Cardiac fibroblast (primary cell): ENCODE results near the gene PSTPIP2.
"Not testable (repeated sequence)": the region's sequence is repeated elsewhere in the genome, so short reads cannot be mapped to it uniquely, and the experiment has no call there.

Experiments
- DNase-seq, 2 donors: peaks; one replicate each; pipeline versions ENCODE4 v3.0.0 to v3.0.0-alpha.2; 2010; ENCODE audit warnings: low read depth in 2 of 2
- H3K4me3 ChIP-seq, 2 donors: replicated peaks in 1 of 2; 1 replicate in 1 of 2; 2 replicates in 1 of 2; pipeline ENCODE4 v1.5.1; 2011; ENCODE audit warnings: low read depth in 2 of 2, low read length in 2 of 2, mild to moderate bottlenecking in 2 of 2, moderate library complexity in 1 of 2
- TF ChIP-seq, protein P1 (sequence below): IDR thresholded peaks from one replicate; pipeline ENCODE4 v1.5.1; 2011; ENCODE audit warnings: low read depth, mild to moderate bottlenecking, low read length, inconsistent platforms

PSTPIP2 gene

DNA sequence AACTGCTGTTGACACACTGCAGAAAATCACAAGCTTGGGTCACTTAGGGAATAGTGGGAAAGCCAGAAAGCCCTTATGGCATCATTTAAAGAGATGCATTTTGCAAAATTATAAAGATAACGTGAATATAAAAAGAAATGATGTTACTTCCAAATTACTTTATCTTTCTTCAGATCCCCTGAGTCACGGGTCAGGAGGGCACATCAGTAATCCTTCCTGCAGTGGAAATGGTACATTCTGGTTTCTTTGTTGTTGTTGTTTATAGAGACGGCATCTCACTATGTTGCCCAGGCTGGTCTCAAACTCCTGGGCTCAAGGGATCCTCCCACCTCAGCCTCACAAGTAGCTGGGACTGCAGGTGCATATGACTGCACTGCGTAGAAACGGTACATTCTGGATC lies 95.1 kb downstream of the PSTPIP2 start:
- TF ChIP-seq, protein P1, sequence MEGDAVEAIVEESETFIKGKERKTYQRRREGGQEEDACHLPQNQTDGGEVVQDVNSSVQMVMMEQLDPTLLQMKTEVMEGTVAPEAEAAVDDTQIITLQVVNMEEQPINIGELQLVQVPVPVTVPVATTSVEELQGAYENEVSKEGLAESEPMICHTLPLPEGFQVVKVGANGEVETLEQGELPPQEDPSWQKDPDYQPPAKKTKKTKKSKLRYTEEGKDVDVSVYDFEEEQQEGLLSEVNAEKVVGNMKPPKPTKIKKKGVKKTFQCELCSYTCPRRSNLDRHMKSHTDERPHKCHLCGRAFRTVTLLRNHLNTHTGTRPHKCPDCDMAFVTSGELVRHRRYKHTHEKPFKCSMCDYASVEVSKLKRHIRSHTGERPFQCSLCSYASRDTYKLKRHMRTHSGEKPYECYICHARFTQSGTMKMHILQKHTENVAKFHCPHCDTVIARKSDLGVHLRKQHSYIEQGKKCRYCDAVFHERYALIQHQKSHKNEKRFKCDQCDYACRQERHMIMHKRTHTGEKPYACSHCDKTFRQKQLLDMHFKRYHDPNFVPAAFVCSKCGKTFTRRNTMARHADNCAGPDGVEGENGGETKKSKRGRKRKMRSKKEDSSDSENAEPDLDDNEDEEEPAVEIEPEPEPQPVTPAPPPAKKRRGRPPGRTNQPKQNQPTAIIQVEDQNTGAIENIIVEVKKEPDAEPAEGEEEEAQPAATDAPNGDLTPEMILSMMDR = no peak
- peak in 1 of 2 donors; percentile 26 for DNase-seq
- no peak overlapping the region for H3K4me3 ChIP-seq

DNA sequence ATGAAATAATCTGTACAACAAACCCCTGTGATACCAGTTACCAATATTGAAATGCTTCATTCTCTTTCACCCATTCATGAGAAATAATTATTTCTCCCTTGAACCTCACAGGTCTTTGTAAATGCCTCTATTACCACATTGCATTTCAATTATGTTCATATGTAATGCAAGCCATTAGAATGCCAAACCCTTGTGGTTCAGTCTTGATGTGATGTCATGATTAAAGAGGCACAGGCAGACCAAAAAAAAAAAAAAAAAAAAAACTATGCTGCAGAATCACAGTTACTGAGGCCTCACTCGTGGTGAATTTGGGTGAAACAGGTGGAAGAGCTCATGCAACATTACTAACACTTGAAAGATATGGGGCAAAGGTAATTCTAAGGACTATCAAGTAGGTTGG lies 95.5 kb downstream of the PSTPIP2 start:
- no peak overlapping the region for H3K4me3 ChIP-seq
- TF ChIP-seq, protein P1 = no peak
- DNase-seq = peak; percentile 29 to 38

DNA sequence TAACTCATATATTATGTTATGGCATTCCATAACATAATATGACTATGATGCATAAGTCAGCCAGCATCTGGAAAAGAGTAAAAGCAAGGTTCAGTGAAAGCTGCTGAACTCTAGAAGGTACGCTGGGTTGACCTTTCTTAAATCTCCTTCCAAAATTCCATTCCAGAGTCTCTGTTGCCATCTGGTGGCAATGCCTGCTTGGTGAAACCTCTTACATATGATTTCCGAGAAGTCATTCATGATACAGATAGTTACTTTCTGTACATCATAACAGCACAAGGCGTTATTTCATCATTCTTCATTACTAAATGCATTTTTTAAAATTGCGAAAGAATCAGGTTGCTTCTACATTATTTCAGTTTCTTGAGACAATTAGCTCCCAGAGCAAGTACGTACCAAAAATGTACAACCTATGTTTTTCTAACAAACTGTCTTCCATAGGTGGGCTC lies 97.9 kb downstream of the PSTPIP2 start:
- H3K4me3 ChIP-seq = no peak overlapping the region
- peak; percentile 90 to 95 for DNase-seq
- TF ChIP-seq, protein P1 = peak; percentile 77

DNA sequence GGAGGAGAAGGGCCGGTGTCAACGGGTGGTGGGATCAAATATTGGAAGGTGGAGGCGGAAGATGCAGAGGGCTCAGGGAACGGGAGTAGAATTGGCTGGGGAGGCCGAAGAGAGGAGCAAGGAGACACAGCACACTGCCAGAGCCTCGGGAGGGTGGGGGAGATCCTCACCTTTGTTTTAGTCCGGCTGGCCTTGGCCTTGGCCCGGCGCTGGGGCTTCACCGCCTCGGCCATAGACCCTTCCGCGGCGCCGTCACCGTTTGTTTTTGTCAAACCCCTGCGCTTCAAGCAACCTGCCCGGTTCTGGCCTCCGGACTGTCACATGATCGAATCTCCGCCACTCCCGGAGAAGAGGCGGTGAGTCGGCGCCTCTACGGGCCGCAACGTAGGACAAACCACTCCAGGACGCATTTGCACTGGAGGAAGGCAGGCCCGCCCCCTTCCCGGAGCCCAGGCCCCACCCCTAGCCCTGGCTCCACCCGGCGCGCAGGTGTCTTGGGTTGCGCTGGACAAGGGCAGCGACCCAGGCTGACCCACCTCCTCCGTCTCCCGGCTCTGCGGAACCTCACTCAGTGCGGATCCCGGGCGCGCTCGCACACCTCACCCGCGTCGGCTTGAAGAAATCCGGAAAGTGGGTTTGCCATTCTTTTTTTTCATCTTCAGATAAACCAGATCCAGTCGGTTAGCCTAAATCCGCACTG lies 104.9 kb downstream of the PSTPIP2 start, which contains the start of gene EPG5:
EPG5 (minus strand) TSS at position 323 of the 700 bp plus-strand sequence; CDS start at position 233, 90 bp downstream.
- H3K4me3 ChIP-seq = peak within 1 kb of the TSS; percentile 66 to 95
- peak; percentile 96 for DNase-seq
- TF ChIP-seq, protein P1 = no peak

DNA sequence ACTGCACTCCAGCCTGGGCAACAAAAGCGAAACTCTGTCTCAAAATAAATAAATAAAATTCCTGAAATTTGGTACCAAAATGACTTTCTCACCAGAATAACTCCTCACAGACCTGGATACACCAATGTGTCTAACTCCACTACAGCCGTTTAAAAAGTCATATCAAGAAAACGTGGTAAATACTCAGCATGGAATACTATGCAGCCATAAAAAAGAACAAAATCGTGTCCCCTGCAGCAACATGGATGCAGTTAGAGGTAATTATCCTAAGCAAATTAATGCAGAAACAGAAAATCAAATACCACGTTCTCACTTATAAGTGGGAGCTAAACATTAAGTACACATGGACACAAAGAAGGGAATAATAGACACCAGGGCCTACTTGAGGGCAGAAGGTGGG lies 107.1 kb downstream of the PSTPIP2 start:
- not testable (repeated sequence) for H3K4me3 ChIP-seq

DNA sequence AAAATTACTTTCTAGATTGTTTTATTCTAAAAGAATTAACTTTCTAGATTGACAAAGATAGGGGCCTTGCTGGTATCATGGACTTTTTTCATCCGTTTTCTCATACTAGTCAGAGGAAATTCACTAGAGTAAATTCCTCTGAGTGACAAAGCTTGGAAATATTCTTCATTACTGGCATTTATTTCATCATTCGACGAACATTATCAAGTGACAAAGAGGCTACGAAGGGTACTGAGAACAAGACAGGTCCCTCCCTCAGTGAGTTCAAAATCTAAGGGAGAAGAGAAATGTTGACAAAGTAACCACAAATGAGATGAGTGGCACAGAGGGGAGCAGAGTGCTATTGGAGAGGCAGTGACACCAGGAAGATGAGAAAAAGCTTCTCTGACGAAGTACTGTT lies 109.2 kb downstream of the PSTPIP2 start:
- peak; percentile 62 to 89 for DNase-seq
- H3K4me3 ChIP-seq = no peak overlapping the region
- TF ChIP-seq, protein P1 = no peak

More for the DNA sequence above, 107.1 kb downstream of the PSTPIP2 start:
- not testable (repeated sequence) for DNase-seq

DNA sequence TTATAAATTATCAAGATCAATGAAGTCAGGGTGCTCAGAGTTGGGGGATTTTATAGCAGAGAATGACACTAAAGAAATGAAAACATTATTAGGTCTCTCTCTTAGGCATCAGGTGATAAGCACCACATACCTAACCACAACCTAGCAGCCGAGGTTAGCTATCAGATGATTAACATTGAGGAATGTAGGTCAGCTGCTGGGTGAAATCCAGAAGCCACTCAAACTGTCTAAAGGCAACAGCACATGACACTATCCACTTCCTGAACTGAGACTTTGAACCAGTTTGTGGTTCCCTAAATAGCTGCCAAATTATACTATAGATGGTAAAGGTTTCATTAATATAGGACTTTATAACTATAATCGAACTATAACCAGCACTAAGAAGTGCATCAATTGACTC lies 109.6 kb downstream of the PSTPIP2 start:
- H3K4me3 ChIP-seq = no peak overlapping the region
- DNase-seq = peak; percentile 47 to 87
- TF ChIP-seq, protein P1 = no peak

DNA sequence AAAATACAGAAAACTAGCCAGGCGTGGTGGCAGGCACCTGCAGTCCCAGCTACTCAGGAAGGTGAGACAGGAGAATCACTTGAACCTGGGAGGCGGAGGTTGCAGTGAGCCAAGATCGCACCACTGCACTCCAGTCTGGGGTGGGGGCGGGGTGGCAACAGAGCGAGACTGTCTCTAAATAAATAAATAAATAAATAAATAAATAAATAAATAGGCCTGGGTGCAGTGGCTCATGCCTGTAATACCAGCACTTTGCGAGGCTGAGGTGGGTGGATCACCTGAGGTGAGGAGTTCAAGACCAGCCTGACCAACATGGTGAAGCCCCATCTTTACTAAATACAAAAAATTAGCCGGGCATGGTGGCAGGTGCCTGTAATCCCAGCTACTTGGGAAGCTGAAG lies 112.6 kb downstream of the PSTPIP2 start:
- not testable (repeated sequence) for DNase-seq, H3K4me3 ChIP-seq
